GM10248 (cell line): ENCODE measurements around the gene SBSN.

ENCODE experiments used
- CTCF ChIA-PET: fragments of 300-600 bp; sonication (Branson Sonifier 250); formaldehyde crosslinking; extraction: SDS; loops from one replicate; lab custom pipeline; 2021; ENCODE audit warnings: antibody characterized with exemption; lab: Yijun Ruan, JAX
- POLR2A ChIA-PET: fragments of 350-650 bp; sonication (Branson Sonifier 250); formaldehyde crosslinking; extraction: SDS; loops from one replicate; lab custom pipeline; 2020; ENCODE audit warnings: antibody characterized with exemption; lab: Yijun Ruan, JAX
- DNase-seq: peaks from one replicate; pipeline ENCODE4 v3.0.0; 2012; ENCODE audit errors: extremely low spot score
- TF ChIP-seq, protein P1 (sequence below): IDR thresholded peaks from 2 replicates; pipeline ENCODE4 v1.5.1; 2012; ENCODE audit warnings: mild to moderate bottlenecking, low read depth; ENCODE audit errors: extremely low read depth, missing control alignments, control extremely low read depth

SBSN gene, protein sequence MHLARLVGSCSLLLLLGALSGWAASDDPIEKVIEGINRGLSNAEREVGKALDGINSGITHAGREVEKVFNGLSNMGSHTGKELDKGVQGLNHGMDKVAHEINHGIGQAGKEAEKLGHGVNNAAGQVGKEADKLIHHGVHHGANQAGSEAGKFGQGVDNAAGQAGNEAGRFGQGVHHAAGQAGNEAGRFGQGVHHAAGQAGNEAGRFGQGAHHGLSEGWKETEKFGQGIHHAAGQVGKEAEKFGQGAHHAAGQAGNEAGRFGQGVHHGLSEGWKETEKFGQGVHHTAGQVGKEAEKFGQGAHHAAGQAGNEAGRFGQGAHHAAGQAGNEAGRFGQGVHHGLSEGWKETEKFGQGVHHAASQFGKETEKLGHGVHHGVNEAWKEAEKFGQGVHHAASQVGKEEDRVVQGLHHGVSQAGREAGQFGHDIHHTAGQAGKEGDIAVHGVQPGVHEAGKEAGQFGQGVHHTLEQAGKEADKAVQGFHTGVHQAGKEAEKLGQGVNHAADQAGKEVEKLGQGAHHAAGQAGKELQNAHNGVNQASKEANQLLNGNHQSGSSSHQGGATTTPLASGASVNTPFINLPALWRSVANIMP

DNA sequence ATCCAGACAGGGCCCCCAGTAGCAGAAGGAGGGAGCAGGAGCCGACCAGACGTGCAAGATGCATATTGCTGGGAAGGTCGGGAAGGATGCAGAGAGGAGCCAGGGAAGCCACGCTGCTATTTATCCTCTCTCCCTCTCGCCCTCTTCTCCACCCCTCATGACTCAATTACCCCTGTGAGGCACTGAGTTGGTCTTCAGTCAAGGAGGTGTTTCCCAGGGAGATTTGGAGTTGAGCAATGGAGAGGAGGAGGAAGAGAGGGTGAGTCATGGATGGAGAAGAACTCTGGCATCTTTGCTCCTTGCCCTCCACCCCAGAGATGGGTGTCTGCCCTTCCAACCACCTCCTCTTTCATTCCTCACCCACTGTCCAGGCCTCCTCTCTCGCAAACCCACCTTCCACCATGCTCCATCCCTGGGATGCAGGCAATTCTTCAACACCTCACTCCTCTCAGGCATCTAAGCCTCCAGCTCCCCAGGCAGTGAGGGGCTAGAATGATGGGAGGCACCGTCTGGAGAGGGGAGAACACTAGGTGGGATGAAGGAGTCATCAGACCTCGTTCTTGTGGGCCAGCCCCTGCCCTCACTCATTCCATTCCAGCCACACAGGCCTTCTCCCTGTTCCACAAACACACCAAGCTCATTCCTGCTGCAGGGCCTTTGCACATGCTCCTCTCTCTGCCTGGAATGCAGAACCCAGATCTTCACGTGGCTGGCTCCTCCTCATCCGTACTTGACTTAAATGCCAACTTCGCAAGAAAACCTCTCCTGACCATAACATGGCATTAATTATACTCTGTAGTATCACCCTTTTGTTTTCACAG lies at the start of gene SBSN:
SBSN (minus strand) TSS at position 94 of the 821 bp plus-strand sequence; CDS start at position 64, 30 bp downstream.
- ChIA-PET POLR2A (no interaction called here), CTCF (interaction anchor here (1.3 to 1.9 kb wide), 2 partner anchors 21 to 64 kb away, joined by 4 to 7 read pairs; no protein-coding TSS in a partner anchor)
- TF ChIP-seq, protein P1, sequence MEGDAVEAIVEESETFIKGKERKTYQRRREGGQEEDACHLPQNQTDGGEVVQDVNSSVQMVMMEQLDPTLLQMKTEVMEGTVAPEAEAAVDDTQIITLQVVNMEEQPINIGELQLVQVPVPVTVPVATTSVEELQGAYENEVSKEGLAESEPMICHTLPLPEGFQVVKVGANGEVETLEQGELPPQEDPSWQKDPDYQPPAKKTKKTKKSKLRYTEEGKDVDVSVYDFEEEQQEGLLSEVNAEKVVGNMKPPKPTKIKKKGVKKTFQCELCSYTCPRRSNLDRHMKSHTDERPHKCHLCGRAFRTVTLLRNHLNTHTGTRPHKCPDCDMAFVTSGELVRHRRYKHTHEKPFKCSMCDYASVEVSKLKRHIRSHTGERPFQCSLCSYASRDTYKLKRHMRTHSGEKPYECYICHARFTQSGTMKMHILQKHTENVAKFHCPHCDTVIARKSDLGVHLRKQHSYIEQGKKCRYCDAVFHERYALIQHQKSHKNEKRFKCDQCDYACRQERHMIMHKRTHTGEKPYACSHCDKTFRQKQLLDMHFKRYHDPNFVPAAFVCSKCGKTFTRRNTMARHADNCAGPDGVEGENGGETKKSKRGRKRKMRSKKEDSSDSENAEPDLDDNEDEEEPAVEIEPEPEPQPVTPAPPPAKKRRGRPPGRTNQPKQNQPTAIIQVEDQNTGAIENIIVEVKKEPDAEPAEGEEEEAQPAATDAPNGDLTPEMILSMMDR = no peak
- no peak for DNase-seq

DNA sequence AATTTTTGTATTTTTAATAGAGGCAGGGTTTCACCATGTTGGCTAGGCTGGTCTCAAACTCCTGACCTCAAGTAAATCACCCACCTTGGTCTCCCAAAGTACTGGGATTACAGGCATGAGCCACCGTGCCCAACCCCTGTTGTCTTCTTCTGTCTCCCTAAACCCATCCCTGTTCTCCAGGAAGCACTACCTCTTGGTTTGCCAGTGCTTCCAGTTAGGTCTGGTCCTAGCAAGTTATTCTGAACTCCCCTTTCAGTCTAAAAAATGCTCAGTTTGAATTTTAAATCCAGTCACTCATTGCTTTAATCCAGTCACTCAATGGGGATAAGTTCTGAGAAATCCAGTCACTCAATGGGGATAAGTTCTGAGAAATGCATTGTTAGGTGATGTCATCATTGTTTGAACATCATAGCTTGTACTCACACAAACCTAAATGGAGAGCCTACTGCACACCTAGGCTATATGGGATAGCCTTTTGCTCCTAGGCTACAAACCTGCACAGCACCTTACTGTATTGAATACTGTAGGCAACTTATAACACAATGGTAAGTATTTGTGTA lies 43.4 kb upstream of the SBSN start:
- no peak for DNase-seq
- POLR2A ChIA-PET = no interaction called here
- TF ChIP-seq, protein P1 = no peak
- CTCF ChIA-PET = no interaction called here

DNA sequence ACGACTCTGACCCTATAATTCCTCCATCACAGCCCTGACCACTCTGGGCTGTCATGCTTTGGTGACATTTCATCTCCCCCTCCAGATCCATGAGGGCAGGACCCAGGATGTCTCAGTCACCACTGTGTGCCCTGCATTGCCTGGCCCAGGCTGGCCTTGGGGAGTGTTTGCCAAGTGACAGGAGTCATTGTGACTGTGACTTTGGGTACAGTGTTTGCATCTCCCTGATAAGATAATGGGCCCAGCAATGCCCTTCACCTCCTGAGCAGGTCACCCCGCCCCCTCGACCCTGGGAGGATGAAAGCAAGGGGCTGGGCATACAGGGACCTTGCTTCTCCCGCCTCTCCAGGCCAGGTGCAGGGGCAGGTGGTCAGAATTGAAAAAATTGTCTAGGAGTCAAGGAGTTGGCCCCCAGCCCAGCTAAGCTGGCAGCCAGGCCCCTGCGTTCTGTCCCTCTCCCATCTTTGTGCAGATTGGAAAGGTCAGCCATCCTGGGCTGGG lies 41.2 kb upstream of the SBSN start:
- TF ChIP-seq, protein P1 = no peak
- DNase-seq = no peak
- ChIA-PET CTCF (no interaction called here), POLR2A (no interaction called here)

DNA sequence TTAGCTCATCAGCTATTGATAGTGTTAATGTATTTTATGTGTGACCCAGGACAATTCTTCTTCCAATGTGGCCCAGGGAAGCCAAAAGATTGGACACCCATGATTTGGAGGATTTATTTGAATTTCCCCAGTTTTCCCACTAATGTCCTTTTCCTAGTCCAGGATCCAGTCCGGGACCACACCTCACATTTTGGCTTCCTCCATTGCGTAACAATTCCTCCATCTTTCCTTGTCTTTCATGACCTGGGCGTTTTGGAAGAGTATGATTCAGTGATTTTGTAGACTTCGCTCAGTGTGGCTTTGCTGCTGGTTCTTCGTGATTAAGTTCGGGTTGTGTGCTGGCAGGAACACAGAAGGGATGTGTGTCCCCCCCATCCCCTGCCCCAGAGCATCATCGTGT lies 38.6 kb upstream of the SBSN start:
- ChIA-PET CTCF (no interaction called here), POLR2A (no interaction called here)
- TF ChIP-seq, protein P1 = no peak
- DNase-seq = no peak

DNA sequence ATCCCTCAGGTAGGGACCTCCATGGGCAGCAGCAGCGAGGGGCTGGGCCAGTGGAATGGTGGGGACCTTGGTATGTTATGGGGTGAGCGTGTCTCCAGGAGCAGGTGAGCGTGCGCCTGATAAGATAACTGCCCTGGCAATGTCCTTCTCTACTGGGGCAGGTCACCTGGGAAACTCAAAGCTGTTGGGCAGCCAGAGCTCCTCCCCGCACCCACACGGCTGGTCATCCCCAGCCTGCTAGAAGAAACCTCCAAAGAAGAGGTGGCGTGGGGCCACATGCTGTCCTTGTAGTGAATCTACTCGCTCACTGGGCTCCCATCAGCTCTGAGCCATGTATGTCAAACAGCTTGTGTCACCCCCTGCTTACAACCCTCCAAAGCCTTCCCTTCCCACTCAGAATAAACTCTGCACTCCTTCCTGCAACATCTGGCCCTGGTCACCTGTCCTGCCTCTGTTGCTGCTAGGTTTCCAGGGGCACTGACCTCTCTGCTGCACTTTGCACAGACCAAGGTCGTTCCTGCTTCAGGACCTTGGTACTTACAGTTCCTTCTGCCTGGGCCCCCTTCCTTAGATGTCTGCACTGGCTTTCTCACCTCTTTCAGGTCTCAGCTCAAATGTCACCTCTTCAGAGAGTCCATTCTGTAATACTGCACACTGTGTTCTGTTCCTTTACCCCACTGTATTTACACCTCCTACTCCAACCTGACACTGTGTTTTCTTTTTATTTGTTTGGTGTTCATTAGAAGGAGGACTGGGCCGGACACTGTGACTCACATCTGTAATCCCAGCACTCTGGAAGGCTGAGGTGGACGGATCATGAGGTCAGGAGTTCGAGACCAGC lies 37.1 kb upstream of the SBSN start:
- ChIA-PET POLR2A (no interaction called here), CTCF (interaction anchor here (4.4 kb wide), 1 partner anchor 16 kb away, joined by 21 read pairs; no protein-coding TSS in a partner anchor)
- no peak for DNase-seq
- TF ChIP-seq, protein P1 = no peak
